HG03442 (cell line): ENCODE measurements around the gene SEL1L2.
"Not testable (repeated sequence)": the region's sequence is repeated elsewhere in the genome, so short reads cannot be mapped to it uniquely, and the experiment has no call there.

Source experiments
- ATAC-seq: cut with Tn5 transposase; IDR thresholded peaks from one replicate; pipeline ENCODE4 v1.9.1; 2021; ENCODE audit warnings: mild to moderate bottlenecking, moderate library complexity; ENCODE audit not compliant: unreplicated experiment

The SEL1L2 gene, protein sequence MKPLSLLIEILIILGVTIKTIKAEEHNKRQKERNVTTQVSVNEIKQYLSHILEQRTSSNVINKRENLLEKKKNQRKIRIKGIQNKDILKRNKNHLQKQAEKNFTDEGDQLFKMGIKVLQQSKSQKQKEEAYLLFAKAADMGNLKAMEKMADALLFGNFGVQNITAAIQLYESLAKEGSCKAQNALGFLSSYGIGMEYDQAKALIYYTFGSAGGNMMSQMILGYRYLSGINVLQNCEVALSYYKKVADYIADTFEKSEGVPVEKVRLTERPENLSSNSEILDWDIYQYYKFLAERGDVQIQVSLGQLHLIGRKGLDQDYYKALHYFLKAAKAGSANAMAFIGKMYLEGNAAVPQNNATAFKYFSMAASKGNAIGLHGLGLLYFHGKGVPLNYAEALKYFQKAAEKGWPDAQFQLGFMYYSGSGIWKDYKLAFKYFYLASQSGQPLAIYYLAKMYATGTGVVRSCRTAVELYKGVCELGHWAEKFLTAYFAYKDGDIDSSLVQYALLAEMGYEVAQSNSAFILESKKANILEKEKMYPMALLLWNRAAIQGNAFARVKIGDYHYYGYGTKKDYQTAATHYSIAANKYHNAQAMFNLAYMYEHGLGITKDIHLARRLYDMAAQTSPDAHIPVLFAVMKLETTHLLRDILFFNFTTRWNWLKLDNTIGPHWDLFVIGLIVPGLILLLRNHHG

DNA sequence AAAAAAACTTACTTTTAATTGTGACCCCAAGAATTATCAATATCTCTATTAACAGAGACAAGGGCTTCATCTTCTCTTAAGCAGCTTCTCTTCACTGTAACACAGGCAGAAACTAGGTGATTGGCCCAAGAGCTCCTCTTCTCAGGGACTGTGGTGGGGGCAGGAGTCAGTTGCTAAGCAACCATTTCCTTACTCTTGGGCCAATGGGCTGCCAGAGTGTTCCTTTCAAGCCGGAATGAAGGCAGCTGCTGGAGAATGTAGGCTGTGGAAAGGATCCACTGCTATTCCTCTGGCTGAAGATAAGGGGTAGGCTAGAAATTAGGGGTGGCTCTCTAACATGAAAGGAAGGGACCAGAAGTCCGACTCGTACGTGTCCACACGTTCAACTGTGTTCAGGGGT is at the start of gene SEL1L2:
TSS of gene SEL1L2 (minus strand) at position 150 of the 400 bp plus-strand sequence. CDS start at position 70, 80 bp downstream.
- no peak for ATAC-seq

DNA sequence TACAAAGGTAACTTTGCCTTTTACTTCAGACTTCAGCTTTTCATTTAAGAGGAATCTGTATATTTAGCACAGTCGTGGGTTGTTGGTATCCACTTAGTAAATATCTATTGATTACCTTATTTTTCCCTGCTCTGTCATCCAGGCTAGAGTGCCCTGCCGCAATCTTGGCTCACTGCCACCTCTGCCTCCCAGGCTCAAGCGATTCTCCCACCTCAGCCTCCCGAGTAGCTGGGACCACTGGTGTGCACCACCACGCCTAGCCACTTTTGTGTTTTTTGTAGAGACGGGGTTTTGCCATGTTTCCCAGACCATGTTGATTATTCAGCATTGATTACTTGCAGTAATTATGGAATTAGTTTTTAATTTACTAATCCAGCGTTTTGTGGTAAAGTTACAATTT is 46.2 kb upstream of the SEL1L2 start:
- no peak for ATAC-seq

DNA sequence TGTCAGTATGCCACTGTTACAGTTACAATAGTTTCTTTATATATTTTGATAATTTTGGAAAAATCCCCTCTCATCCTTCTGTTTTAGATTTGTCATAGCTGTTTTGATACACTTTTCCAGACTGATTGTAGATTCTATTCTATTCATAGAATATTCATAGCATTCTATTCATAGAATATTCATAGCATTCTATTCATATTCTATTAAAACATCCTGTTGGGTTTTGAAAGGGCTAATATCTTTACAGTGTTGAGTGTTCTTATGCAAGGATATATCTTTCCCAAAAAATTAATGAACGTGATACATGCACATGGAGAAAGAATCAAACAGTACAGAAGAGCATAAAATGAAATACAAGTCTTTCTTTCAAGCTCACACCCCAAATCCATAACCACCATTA is 42.9 kb upstream of the SEL1L2 start:
- ATAC-seq, result no peak

DNA sequence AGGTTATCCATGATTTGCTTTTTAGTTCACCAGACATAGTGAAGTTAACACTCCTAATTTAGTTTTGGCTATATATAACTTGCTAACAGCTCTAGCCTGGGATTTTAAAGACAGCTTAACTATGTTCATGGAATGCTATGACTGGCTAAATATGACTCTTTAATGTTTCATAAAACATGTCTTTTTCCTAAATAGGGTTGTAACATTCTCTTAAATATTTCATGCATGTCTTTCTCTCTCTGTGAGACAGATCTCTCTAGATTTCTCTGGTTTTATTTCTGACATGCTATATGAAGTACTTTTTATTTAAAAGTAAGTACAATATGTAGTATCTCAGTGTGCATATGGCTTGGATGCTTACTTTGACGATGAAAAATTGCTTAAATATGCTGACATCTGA is 40.6 kb upstream of the SEL1L2 start:
- ATAC-seq, result no peak

DNA sequence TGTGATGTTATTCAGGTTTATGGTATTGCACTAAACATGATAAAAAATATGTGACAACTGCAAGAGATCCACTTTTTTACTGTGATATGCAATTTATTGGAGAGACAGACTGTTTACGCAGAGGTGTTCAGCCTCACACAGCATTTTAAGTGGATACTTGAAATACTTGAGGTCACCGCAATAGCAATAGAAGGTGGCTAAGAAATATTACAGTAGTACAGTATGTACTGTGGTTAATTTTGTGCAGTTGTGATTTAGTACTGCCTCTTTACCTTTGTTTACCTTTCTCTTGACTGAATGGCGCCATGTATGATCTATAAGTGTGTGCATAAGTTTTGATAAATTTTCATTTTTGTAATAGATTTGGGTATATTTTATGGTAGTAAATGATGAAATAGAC is 22.3 kb upstream of the SEL1L2 start:
- no peak for ATAC-seq

DNA sequence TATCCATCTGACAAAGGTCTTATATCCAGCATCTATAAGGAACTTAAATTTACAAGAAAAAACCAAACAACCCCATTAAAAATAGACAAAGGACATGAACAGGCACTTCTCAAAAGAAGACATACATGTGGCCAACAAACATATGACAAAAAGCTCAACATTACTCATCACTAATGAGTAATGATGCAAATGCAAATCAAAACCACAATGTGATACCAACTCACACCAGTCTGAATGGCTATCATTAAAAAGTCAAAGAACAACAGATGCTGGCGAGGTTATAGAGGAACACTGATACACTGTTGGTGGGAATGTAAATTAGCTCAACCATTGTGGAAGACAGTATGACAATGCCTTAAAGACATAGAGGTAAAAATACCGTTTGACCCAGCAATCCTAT is 18.8 kb upstream of the SEL1L2 start:
- no peak for ATAC-seq

DNA sequence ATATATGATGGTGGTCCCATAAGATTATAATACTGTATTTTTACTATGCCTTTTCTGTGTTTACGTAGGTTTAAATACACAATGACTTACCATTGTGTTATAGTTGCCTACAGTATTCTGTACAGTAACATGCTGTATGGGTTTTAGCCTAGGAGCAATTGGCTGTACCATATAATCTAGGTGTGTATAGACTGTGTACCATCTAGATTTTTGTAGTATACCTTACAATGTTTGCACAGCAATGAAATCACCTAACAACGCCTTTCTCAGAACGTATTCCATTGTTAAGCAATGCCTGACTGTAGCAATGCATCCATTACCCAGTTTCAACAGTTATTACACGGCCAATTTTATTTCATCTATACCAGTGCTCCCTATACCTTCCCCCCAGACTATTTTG is 15.6 kb upstream of the SEL1L2 start:
- no peak for ATAC-seq

DNA sequence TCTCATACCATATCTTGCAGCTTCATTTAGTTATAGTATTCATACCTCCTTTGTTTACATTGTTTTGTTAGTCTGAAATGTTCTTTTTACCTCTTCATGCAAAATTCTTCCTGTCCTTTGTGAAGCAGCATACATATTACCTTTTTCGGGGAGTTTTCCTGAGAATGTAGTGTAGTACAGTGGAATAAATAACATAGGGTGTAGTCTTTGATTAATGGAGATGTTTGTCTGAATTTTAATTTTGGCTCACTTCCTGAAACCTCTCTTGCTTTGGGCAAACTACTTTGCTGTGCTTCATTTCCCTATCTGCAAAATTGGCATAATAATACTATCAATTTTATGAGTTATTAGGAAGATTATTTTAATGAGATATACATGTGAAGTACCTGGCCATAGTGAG is 10.5 kb upstream of the SEL1L2 start:
- no peak for ATAC-seq

DNA sequence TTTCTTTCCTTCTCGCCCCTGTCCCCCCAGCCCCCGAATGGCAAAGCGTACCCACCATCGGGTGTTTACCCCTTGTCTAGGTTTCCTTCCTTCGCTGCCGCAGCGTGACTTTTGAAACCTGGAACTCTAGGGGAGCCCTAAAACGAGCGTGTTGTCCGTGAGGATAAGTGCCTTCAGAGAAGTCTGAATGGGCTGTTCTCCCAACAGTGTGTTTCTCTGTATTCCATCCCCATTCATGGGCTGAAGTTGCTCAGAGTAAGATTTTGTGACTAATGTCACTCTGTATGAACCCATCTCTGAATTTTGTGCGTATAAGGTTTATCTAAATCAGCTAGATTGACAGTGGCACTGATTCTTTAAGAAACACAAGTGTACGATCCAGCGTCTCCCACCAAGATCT is 5.9 kb upstream of the SEL1L2 start:
- ATAC-seq, result no peak

DNA sequence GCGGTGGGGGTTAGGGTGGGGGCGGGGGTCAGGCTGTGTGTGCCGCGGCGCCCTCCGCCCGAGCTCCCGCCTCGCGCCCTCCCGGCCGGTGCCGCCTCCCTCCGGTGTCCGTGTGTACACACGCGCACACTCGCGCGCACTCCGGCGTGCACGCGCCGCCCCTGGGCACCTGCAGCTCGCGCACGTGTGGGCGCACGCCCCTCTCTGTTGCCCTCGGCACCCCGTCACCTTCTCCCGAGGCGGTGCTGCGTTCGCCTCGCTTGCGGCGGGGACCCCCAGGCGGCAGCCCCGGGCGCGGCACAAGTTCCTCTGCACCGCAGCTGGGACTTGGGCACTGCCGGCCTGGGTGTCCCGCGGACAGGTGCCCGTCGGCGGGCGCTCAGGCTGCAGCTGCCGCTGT is 5.4 kb upstream of the SEL1L2 start:
- ATAC-seq, result no peak

DNA sequence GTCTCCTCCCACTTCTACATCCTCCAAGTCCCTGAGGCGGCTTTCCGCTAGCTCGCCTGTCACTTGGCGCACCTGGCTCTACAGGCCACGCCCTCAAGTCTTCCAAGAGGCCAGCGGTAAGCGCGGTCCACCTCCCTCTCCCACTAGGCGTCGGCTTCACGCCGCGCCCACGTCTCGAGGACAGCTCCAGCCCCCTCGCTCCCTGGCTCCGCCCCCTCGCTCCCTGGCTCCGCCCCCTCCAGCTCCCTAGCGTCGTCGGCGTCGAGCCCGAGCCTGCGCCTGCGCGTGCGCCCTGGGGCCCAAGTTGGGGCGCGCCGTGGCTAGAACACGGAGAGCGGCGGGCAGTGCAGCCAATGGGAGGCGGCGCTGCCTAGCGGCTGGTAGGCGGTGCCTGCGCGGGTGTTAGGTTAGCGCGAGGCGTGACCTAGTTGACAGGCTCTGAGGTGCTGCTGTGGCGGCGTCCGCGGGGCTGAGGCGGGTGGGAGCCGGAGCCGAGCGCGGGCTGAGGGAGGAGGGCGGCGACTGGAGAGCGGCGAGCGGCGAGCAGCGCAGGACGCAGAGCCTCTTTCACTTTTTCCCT is 4.8 kb upstream of the SEL1L2 start, which contains the start of gene MACROD2:
TSS of gene MACROD2 (plus strand) at position 431 of the 580 bp plus-strand sequence.
- no peak for ATAC-seq

DNA sequence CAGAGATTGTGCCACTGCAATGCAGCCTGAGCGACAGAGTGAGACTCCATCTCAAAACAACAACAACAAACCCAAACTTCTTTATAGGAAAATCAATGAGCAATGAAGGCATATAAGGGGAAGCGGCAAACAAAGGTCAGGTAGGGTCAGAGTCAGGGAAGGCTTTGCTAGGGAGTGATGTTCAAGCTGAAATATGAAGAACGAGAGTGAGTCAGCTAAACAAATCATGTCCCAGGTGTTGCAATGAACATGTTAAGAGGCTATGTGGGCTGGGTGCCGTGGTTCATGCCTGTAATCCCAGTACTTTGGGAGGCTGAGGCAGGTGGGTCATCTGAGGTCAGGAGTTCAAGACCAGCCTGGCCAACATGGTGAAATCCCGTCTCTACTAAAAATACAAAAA is 1.5 kb upstream of the SEL1L2 start:
- not testable (repeated sequence) for ATAC-seq

DNA sequence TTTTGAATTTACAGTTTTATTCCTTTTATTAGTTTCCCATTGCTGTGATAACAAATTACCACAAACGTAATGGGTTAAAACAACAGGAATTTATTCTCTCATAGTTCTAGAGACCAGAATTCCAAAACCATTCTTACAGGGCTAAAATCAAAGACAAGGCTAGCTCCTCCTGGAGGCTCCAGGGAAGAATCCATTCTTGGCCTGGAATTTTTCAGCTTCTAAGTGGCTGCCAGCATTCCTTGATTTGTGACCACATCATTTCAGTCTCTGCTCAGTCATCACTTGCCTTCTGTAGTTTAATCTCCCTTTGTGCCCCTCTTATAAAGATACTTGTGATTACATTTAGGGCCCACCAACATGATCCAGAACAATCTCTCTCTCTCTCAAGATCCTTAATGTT is 897 bp upstream of the SEL1L2 start:
- no peak for ATAC-seq

DNA sequence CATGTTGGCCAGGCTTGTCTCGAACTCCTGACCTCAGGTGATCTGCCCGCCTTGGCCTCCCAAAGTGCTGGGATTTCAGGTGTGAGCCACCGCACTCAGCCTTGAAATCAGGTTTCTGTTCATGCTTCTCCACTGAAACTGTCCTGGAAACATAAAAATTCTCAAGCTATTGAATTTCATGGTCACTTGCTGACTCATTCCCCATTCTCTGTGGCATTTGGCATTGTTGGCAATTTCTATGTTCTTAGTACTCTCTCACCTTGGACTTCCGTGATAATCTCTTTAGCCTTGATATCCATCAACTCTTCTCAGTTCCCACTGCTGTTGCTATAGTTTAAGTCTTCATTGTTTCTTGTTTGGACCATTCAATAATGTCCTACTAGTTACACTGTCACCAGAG is 6.2 kb downstream of the SEL1L2 start:
- no peak for ATAC-seq

DNA sequence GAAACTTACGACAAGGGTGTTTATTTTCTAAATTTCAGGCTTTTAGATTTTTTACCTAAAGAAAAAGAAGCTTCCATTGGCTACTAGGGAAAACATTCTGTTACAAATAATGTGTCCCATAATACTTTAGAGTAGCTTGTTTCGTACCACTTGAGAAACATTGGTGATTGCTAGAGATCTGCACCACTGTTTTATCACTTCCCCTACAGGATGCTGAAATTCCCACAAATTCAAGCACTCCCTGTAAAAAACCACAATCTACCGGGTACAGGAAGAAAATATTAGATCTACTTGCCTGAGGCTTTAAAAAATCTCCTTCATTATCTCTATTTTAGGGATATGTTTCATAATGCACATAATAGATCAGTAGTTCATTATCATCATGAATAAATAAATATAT is 29.9 kb downstream of the SEL1L2 start:
- no peak for ATAC-seq

DNA sequence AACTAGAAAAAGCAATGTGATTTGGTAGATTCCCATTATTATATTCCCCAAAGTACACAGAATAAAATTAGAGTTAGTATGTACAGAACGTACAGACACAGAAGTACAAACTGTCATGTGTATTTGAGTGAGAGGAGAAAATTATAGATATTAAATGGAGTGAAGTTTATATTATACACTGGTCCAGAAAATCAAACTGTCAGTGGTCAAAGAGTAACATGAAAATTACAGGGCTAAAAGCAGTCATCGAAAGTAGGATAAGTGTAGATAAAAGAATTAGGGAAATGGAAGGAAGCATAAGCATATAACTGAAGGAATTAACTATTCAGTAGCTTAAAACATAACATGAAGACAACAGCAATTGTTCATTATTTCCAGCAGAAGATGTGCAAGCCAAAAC is 30.3 kb downstream of the SEL1L2 start:
- ATAC-seq, result no peak

DNA sequence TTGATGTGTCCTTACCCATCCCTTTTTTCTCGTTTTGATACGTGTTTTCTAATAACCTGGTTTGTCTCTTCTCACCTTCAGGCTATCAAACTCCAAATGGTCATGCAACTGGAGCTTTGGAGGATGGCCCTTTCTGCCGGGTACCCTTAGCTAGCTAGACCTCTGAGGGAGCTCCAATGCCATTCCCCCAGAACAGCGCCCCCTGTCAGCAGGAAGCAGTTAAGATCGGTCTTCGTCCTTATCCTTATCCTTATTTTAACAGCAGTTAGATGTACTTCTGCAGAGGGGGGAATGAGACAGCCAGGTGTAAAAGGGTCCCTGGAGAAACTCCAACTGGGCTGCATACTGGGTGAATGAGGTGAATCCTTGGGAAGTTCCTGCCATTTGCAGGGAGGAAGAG is 37.2 kb downstream of the SEL1L2 start:
- ATAC-seq, result no peak

DNA sequence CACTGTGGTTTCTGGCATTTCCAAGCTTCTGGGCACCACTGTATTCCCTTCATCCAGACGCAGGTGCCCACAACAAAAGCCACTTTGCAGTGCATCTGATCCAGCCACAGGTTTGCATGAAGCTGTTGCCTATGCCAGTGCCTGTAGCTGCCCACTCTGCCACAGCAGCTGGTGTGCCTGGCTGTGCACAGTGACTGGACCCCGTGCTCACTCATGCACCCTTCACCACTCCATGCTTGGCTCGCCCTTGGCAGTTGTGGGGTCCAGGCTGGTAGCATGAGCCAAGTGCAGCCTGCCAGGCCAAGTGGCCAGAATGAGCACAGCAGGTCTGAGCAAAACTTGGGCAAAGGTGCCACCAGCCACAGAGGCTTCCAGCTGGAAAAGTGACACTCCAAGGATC is 42.7 kb downstream of the SEL1L2 start:
- no peak for ATAC-seq

DNA sequence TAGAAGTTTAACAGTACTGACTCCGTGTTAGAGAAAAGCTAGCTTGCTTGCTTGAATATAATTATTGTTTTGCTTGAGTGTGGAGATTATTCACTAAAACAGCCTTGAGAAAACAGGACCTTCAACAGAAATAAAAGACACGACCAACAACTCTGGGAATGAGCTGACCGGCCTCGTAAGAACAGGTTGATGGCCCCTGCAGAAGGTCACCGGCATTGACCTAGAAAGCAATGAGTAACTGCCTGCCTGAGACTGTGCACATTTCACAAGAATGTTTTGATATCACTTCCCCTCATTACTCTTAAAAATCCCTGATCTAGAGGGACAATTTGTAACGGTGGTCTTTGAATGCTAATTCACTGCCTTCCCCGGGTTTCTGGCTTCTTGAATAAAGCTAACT is 49.4 kb downstream of the SEL1L2 start:
- no peak for ATAC-seq

DNA sequence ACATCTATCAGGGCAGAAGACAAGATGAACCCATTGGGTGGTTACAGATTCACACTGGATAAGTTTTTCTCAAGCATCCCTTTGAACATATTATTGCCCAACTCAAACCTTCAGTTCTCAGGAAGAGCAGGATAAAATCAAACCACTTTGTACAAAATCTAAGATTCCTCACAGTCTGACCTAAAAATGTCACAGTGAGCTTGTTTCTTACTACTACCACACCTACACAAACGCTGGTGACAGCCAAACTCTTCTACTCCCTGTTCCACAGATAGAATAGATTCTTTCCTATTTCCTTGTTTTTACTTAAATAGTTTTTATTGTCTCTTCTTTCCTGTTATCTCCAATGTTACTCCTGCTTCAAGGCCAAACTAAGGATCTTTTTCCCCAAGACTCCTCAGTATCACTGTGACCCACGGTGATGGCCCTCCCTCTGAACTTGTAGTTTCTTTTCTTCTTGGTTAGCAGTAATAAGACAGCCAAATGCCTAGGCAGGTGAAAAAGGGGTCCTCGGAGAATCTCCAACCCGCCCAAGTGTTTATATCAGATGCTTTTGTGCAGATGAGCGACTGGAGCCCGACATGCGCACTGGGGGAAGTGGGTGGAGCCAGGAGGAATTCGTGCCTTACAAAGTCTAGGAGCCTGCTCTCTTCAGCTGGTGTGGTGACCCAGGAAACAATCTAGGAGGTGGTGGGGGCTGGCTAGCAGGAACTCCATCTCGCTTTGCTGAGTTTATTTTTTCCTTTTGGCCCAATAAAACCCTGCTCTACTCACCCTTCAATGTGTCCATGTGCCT is 53.4 kb downstream of the SEL1L2 start:
- no peak for ATAC-seq
